ENCODE results near the gene UBE2D2.
A peak's percentile ranks its signal among the peaks of the same experiment; 100 is the strongest.

Gene UBE2D2

GRCh38 chr5:139634028-139634325 is 72.8 kb downstream of the UBE2D2 start:
- no peak overlapping the region for H3K9ac ChIP-seq (ENCODE audit: low read depth, low read length)
- H3K4me1 ChIP-seq (ENCODE audit: control insufficient read depth, insufficient read depth, low read length) = peaks cover 29% of the 10 kb centered on the region
- H3K4me3 ChIP-seq (ENCODE audit: low read depth, low read length) = no peak overlapping the region
- no peaks in the 10 kb centered on the region for H3K36me3 ChIP-seq (ENCODE audit: control insufficient read depth, insufficient read depth, low read length)
- no peaks in the 10 kb centered on the region for H3K9me3 ChIP-seq (ENCODE audit: control insufficient read depth, insufficient read depth, low read length)
- H3K27me3 ChIP-seq (ENCODE audit: control insufficient read depth, insufficient read depth, low read length) = no peaks in the 10 kb centered on the region

GRCh38 chr5:139634541-139634940 is 73.4 kb downstream of the UBE2D2 start:
- H3K9me3 ChIP-seq (ENCODE audit: control insufficient read depth, insufficient read depth, low read length) = no peaks in the 10 kb centered on the region
- no peak overlapping the region for H3K4me3 ChIP-seq (ENCODE audit: low read depth, low read length)
- H3K36me3 ChIP-seq (ENCODE audit: control insufficient read depth, insufficient read depth, low read length) = no peaks in the 10 kb centered on the region
- no peaks in the 10 kb centered on the region for H3K27me3 ChIP-seq (ENCODE audit: control insufficient read depth, insufficient read depth, low read length)
- H3K9ac ChIP-seq (ENCODE audit: low read depth, low read length) = no peak overlapping the region
- peaks cover 34% of the 10 kb centered on the region for H3K4me1 ChIP-seq (ENCODE audit: control insufficient read depth, insufficient read depth, low read length)

- Histone ChIP-seq H3K9me3 (ENCODE audit: control insufficient read depth, insufficient read depth, low read length) (no peaks in the 10 kb centered on the region), H3K9ac (ENCODE audit: low read depth, low read length) (no peak overlapping the region), H3K27me3 (ENCODE audit: control insufficient read depth, insufficient read depth, low read length) (no peaks in the 10 kb centered on the region), H3K4me3 (ENCODE audit: low read depth, low read length) (no peak overlapping the region), H3K36me3 (ENCODE audit: control insufficient read depth, insufficient read depth, low read length) (no peaks in the 10 kb centered on the region), H3K4me1 (ENCODE audit: control insufficient read depth, insufficient read depth, low read length) (peaks cover 34% of the 10 kb centered on the region)
These were observed 74.1 kb downstream of the UBE2D2 start for GRCh38 chr5:139635191-139635590.

- Histone ChIP-seq H3K36me3 (ENCODE audit: control insufficient read depth, insufficient read depth, low read length) (no peaks in the 10 kb centered on the region), H3K27me3 (ENCODE audit: control insufficient read depth, insufficient read depth, low read length) (no peaks in the 10 kb centered on the region), H3K4me3 (ENCODE audit: low read depth, low read length) (no peak overlapping the region), H3K9me3 (ENCODE audit: control insufficient read depth, insufficient read depth, low read length) (no peaks in the 10 kb centered on the region), H3K4me1 (ENCODE audit: control insufficient read depth, insufficient read depth, low read length) (peaks cover 36% of the 10 kb centered on the region), H3K9ac (ENCODE audit: low read depth, low read length) (no peak overlapping the region)
These were observed 74.6 kb downstream of the UBE2D2 start for GRCh38 chr5:139635606-139636206.

- peaks cover 41% of the 10 kb centered on the region for H3K4me1 ChIP-seq (ENCODE audit: control insufficient read depth, insufficient read depth, low read length)
- no peak overlapping the region for H3K4me3 ChIP-seq (ENCODE audit: low read depth, low read length)
- H3K9me3 ChIP-seq (ENCODE audit: control insufficient read depth, insufficient read depth, low read length) = no peaks in the 10 kb centered on the region
- H3K27me3 ChIP-seq (ENCODE audit: control insufficient read depth, insufficient read depth, low read length) = peaks cover under 1% of the 10 kb centered on the region
- no peaks in the 10 kb centered on the region for H3K36me3 ChIP-seq (ENCODE audit: control insufficient read depth, insufficient read depth, low read length)
- H3K9ac ChIP-seq (ENCODE audit: low read depth, low read length) = no peak overlapping the region
These were observed 75.2 kb downstream of the UBE2D2 start for GRCh38 chr5:139636207-139636792.

GRCh38 chr5:139636975-139637408 is 75.9 kb downstream of the UBE2D2 start:
- Histone ChIP-seq H3K27me3 (ENCODE audit: control insufficient read depth, insufficient read depth, low read length) (peaks cover 3% of the 10 kb centered on the region), H3K4me1 (ENCODE audit: control insufficient read depth, insufficient read depth, low read length) (peaks cover 47% of the 10 kb centered on the region), H3K9ac (ENCODE audit: low read depth, low read length) (no peak overlapping the region), H3K9me3 (ENCODE audit: control insufficient read depth, insufficient read depth, low read length) (no peaks in the 10 kb centered on the region), H3K36me3 (ENCODE audit: control insufficient read depth, insufficient read depth, low read length) (no peaks in the 10 kb centered on the region), H3K4me3 (ENCODE audit: low read depth, low read length) (peak overlapping the region; percentile 42)

GRCh38 chr5:139637438-139638089 is 76.4 kb downstream of the UBE2D2 start:
- Histone ChIP-seq H3K9ac (ENCODE audit: low read depth, low read length) (peak overlapping the region; percentile 65), H3K4me3 (ENCODE audit: low read depth, low read length) (peak overlapping the region; percentile 37), H3K27me3 (ENCODE audit: control insufficient read depth, insufficient read depth, low read length) (peaks cover 3% of the 10 kb centered on the region), H3K9me3 (ENCODE audit: control insufficient read depth, insufficient read depth, low read length) (no peaks in the 10 kb centered on the region), H3K36me3 (ENCODE audit: control insufficient read depth, insufficient read depth, low read length) (no peaks in the 10 kb centered on the region), H3K4me1 (ENCODE audit: control insufficient read depth, insufficient read depth, low read length) (peaks cover 48% of the 10 kb centered on the region)

- H3K4me1 ChIP-seq (ENCODE audit: control insufficient read depth, insufficient read depth, low read length) = peaks cover 52% of the 10 kb centered on the region
- peak overlapping the region; percentile 65 for H3K9ac ChIP-seq (ENCODE audit: low read depth, low read length)
- H3K4me3 ChIP-seq (ENCODE audit: low read depth, low read length) = peak overlapping the region; percentile 37
- H3K9me3 ChIP-seq (ENCODE audit: control insufficient read depth, insufficient read depth, low read length) = no peaks in the 10 kb centered on the region
- peaks cover 3% of the 10 kb centered on the region for H3K27me3 ChIP-seq (ENCODE audit: control insufficient read depth, insufficient read depth, low read length)
- H3K36me3 ChIP-seq (ENCODE audit: control insufficient read depth, insufficient read depth, low read length) = no peaks in the 10 kb centered on the region
These were observed 77.1 kb downstream of the UBE2D2 start for GRCh38 chr5:139638090-139638735.

GRCh38 chr5:139638736-139639618 is 77.8 kb downstream of the UBE2D2 start:
- Histone ChIP-seq H3K36me3 (ENCODE audit: control insufficient read depth, insufficient read depth, low read length) (no peaks in the 10 kb centered on the region), H3K4me1 (ENCODE audit: control insufficient read depth, insufficient read depth, low read length) (peaks cover 54% of the 10 kb centered on the region), H3K27me3 (ENCODE audit: control insufficient read depth, insufficient read depth, low read length) (peaks cover 3% of the 10 kb centered on the region), H3K9ac (ENCODE audit: low read depth, low read length) (peak overlapping the region; percentile 65), H3K9me3 (ENCODE audit: control insufficient read depth, insufficient read depth, low read length) (no peaks in the 10 kb centered on the region), H3K4me3 (ENCODE audit: low read depth, low read length) (no peak overlapping the region)

GRCh38 chr5:139639619-139640380 is 78.7 kb downstream of the UBE2D2 start:
- peaks cover 50% of the 10 kb centered on the region for H3K4me1 ChIP-seq (ENCODE audit: control insufficient read depth, insufficient read depth, low read length)
- H3K36me3 ChIP-seq (ENCODE audit: control insufficient read depth, insufficient read depth, low read length) = no peaks in the 10 kb centered on the region
- no peaks in the 10 kb centered on the region for H3K9me3 ChIP-seq (ENCODE audit: control insufficient read depth, insufficient read depth, low read length)
- peaks cover 12% of the 10 kb centered on the region for H3K27me3 ChIP-seq (ENCODE audit: control insufficient read depth, insufficient read depth, low read length)
- no peak overlapping the region for H3K9ac ChIP-seq (ENCODE audit: low read depth, low read length)
- H3K4me3 ChIP-seq (ENCODE audit: low read depth, low read length) = no peak overlapping the region
